HG03378 (cell line): Measurements from ENCODE around the gene PRAMEF26.
"Not testable (repeated sequence)": the region's sequence is repeated elsewhere in the genome, so short reads cannot be mapped to it uniquely, and the experiment has no call there.

ENCODE experiments used
- ATAC-seq: cut with Tn5 transposase; IDR thresholded peaks from one replicate; pipeline ENCODE4 v1.9.1; 2021; ENCODE audit warnings: mild to moderate bottlenecking, moderate library complexity; ENCODE audit not compliant: unreplicated experiment

PRAMEF26 gene

DNA sequence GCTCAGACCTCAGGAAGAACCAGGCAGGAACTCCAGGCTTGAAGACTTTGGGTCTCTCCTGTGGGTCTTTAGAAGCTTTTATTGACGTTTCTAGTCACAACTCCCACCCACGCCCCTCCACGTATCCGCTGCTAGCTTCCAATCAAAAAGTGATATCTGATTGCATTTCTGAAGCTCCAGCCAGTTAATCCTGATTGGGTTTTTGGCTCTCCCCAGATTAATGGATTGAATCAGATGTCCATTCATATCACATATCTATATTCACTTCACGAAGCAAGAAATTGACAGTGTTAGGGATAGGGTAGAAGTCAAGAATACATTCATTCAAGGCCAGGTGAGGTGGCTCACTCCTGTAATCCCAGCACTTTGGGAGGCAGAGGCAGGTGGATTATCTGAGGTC, at the start of gene PRAMEF26:
Gene PRAMEF26 (minus strand): TSS at position 101 of the 400 bp plus-strand sequence. CDS start 2,914 bp downstream, outside the sequence.
- not testable (repeated sequence) for ATAC-seq

GRCh38 chr1:13201309-13201708, 45.5 kb upstream of the PRAMEF26 start, which contains the start of gene PRAMEF13:
Gene PRAMEF13 (minus strand): TSS chr1:13201409. CDS start chr1:13199589, 1,820 bp downstream.
- ATAC-seq, result not testable (repeated sequence)

DNA sequence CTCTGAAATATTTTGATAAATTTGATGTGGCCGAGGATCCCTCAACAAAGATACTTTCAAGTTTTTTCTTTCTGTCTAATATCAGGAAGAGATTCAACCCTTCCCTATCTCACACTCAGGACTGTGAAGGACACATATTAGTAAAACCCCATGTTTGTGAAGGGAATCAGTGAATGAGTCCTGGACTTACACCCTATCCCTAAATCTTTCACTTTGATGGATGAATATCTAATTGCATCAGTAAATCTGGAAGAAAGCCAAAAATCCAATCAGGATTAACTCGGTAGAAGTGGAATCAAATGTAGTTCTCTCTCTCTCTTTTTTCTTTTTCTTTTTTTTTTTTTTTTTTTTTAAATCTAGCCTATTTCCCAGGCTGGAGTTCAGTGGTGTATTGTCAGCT, 15.7 kb upstream of the PRAMEF26 start, which contains the start of gene PRAMEF9:
Gene PRAMEF9 (plus strand): TSS at position 301 of the 400 bp plus-strand sequence. CDS start 3,433 bp downstream, outside the sequence.
- ATAC-seq, result not testable (repeated sequence)

- not testable (repeated sequence) for ATAC-seq
These were observed 9.7 kb upstream of the PRAMEF26 start, which contains the start of gene HNRNPCL4 for GRCh38 chr1:13165531-13165930. Gene HNRNPCL4 (minus strand): TSS chr1:13165631. CDS start chr1:13165467, 164 bp downstream.

- ATAC-seq, result not testable (repeated sequence)
These were observed 39.1 kb downstream of the PRAMEF26 start, which contains the start of gene HNRNPCL2 for GRCh38 chr1:13116754-13117153. Gene HNRNPCL2 (minus strand): TSS chr1:13116854. CDS start chr1:13116400, 454 bp downstream.
